Right lung (tissue), 5 donors: Measurements from ENCODE around the gene NLGN1. TPM values are rescaled to one million over a fixed set of nuclear protein-coding genes. Genes with fewer than 3 reads are reported as not detected.

ENCODE experiments used
- DNase-seq, 2 donors: peaks; one replicate each; pipeline ENCODE4 v3.0.0-alpha.2; 2013
- polyA plus RNA-seq, 5 donors: library from polyadenylated mRNA; unstranded; fragments of 120-200 nt; gene quantifications; one replicate each; pipeline versions ENCODE4 v1.2.1 to v1.2.3, GENCODE V29; 2013; ENCODE audit warnings: inconsistent platforms in 1 of 5, low replicate concordance in 1 of 5; ENCODE audit not compliant: insufficient read length in 5 of 5, insufficient read depth in 1 of 5

NLGN1 gene
- polyA plus RNA-seq, 5 donors, result 3.3 to 11.4 (median 8.6) TPM

- DNase-seq, result no peak
Measured at GRCh38 chr3:174331095-174331800, 933.7 kb downstream of the NLGN1 start.

GRCh38 chr3:174332391-174332790 is 934.8 kb downstream of the NLGN1 start:
- no peak for DNase-seq

GRCh38 chr3:174333640-174334039 is 936.1 kb downstream of the NLGN1 start:
- DNase-seq, result no peak

- DNase-seq, result no peak
Measured at GRCh38 chr3:174334111-174334510, 936.6 kb downstream of the NLGN1 start.

GRCh38 chr3:174335324-174335723 is 937.8 kb downstream of the NLGN1 start:
- no peak for DNase-seq

- DNase-seq, result no peak
Measured at GRCh38 chr3:174335910-174336309, 938.4 kb downstream of the NLGN1 start.
